22Rv1 (cell line): ENCODE data around the gene IFI35.

Experiments
- H3K27ac ChIP-seq: fragments of 450-650 bp; 2 replicates; pipeline ENCODE4 v1.5.1; 2017
- ZFX ChIP-seq: fragments of 450-650 bp; IDR thresholded peaks from 2 replicates; pipeline ENCODE4 v1.6.1; 2017; ENCODE audit warnings: antibody characterized with exemption, borderline replicate concordance
- TF ChIP-seq, protein P1 (sequence below): fragments of 450-650 bp; IDR thresholded peaks from 2 replicates; pipeline ENCODE4 v1.5.1; 2017; ENCODE audit warnings: mild to moderate bottlenecking

IFI35 gene

DNA sequence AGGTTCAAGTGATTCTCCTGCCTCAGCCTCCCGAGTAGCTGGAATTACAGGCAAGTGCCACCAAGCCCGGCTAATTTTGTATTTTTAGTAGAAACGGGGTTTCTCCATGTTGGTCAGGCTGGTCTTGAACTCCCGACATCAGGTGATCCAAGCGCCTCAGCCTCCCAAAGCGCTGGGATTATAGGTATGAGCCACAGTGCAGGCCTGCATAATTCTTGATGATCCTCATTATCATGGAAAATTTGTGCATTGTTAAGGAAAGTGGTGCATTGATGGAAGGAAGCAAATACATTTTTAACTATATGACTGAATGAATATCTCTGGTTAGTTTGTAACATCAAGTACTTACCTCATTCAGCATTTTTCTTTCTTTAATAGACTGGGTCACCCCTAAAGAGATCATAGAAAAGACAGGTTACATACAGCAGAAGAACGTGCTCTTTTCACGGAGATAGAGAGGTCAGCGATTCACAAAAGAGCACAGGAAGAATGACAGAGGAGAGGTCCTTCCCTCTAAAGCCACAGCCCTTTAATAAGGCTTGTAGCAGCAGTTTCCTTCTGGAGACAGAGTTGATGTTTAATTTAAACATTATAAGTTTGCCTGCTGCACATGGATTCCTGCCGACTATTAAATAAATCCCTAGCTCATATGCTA is 56.5 kb downstream of the IFI35 start:
- no peak overlapping the region for H3K27ac ChIP-seq
- TF ChIP-seq ZFX: no peak
- TF ChIP-seq, protein P1, sequence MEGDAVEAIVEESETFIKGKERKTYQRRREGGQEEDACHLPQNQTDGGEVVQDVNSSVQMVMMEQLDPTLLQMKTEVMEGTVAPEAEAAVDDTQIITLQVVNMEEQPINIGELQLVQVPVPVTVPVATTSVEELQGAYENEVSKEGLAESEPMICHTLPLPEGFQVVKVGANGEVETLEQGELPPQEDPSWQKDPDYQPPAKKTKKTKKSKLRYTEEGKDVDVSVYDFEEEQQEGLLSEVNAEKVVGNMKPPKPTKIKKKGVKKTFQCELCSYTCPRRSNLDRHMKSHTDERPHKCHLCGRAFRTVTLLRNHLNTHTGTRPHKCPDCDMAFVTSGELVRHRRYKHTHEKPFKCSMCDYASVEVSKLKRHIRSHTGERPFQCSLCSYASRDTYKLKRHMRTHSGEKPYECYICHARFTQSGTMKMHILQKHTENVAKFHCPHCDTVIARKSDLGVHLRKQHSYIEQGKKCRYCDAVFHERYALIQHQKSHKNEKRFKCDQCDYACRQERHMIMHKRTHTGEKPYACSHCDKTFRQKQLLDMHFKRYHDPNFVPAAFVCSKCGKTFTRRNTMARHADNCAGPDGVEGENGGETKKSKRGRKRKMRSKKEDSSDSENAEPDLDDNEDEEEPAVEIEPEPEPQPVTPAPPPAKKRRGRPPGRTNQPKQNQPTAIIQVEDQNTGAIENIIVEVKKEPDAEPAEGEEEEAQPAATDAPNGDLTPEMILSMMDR: no peak
